HG02885 (cell line): ENCODE results near the gene TRIM17.

ENCODE experiments used
- ATAC-seq: cut with Tn5 transposase; IDR thresholded peaks from one replicate; pipeline ENCODE4 v1.9.1; 2021; ENCODE audit warnings: mild to moderate bottlenecking; ENCODE audit not compliant: unreplicated experiment, poor library complexity

Gene TRIM17

GRCh38 chr1:228371741-228372182, 44.9 kb downstream of the TRIM17 start:
- ATAC-seq, result no peak

- ATAC-seq, result no peak
Observed at GRCh38 chr1:228370941-228371740, 45.5 kb downstream of the TRIM17 start.

- ATAC-seq, result no peak
Observed at GRCh38 chr1:228370439-228370940, 46.2 kb downstream of the TRIM17 start.

GRCh38 chr1:228369608-228370438, 46.8 kb downstream of the TRIM17 start:
- ATAC-seq, result no peak

- ATAC-seq, result no peak
Observed at GRCh38 chr1:228368801-228369607, 47.7 kb downstream of the TRIM17 start.

- ATAC-seq, result peak; percentile 71
Observed at GRCh38 chr1:228367798-228368791, 48.6 kb downstream of the TRIM17 start.

- ATAC-seq, result no peak
Observed at GRCh38 chr1:228366866-228367741, 49.6 kb downstream of the TRIM17 start.

- ATAC-seq, result no peak
Observed at GRCh38 chr1:228366062-228366865, 50.4 kb downstream of the TRIM17 start.

GRCh38 chr1:228365271-228366061, 51.2 kb downstream of the TRIM17 start:
- ATAC-seq, result no peak

GRCh38 chr1:228364706-228365213, 51.9 kb downstream of the TRIM17 start:
- no peak for ATAC-seq

- no peak for ATAC-seq
Observed at GRCh38 chr1:228364068-228364705, 52.5 kb downstream of the TRIM17 start.

- ATAC-seq, result no peak
Observed at GRCh38 chr1:228363686-228364067, 53.0 kb downstream of the TRIM17 start.

GRCh38 chr1:228362884-228363450, 53.7 kb downstream of the TRIM17 start:
- ATAC-seq, result no peak

GRCh38 chr1:228362141-228362883, 54.3 kb downstream of the TRIM17 start:
- ATAC-seq, result no peak
